ENCODE results near the gene HSPG2. TPM values are rescaled to one million over a fixed set of nuclear protein-coding genes. Genes with fewer than 3 reads are reported as not detected.

HSPG2 gene
- total and polyA plus RNA-seq, 9 of the 15 experiments (the other 6 are each of a cell fraction or from before 2014, with no cell fraction given), result 0.14 to 160 (median 15.7) TPM

GRCh38 chr1:21941370-21941769 is 4.3 kb upstream of the HSPG2 start:
- H3K4me2 ChIP-seq (ENCODE audit: insufficient read depth, low read length), result peak overlapping the region; percentile 5; the same call in 1 of the 2 replicates
- ChIA-PET CTCF (ENCODE audit: low intra/inter-chr PET ratio) (no interaction called here), POLR2A (no interaction called here)
- FAIRE-seq (no peak), DNase-seq (ENCODE audit: extremely low read depth in 1 of 4, low spot score in 3 of 4) (no peak), ATAC-seq (no peak)
- intact Hi-C loops (cut with micrococcal nuclease) (no loop called here), in situ Hi-C loops (cut with MboI) (no loop called here)
- H3K4me1 ChIP-seq (replicated peaks in 1 of 2; ENCODE audit: control insufficient read depth in 2 of 2, insufficient read depth in 2 of 2, low read length in 2 of 2), result peaks cover 51 to 53% of the 10 kb centered on the region in 2 experiments
- no peaks in the 10 kb centered on the region for H3K9me3 ChIP-seq (replicated peaks; ENCODE audit: control insufficient read depth, insufficient read depth, low read depth, low read length)
- peak overlapping the region; percentile 49 for H2AFZ ChIP-seq (ENCODE audit: low read depth, low read length)
- no peaks in the 10 kb centered on the region for H3K9me1 ChIP-seq (ENCODE audit: control insufficient read depth, insufficient read depth, low read length)
- H3K36me3 ChIP-seq (ENCODE audit: control insufficient read depth, insufficient read depth, low read length), result no peaks in the 10 kb centered on the region
- no peak overlapping the region for H3K27ac ChIP-seq (ENCODE audit: extremely low read depth, low read depth, low read length)
- H3K27me3 ChIP-seq (ENCODE audit: control insufficient read depth in 2 of 2, insufficient read depth in 2 of 2, low read length in 2 of 2), result no peaks in the 10 kb centered on the region
- no peaks in the 10 kb centered on the region for H4K20me1 ChIP-seq (replicated peaks; ENCODE audit: control insufficient read depth, insufficient read depth, low read length)
- no peak overlapping the region for H3K9ac ChIP-seq (ENCODE audit: insufficient read depth in 1 of 2, low read depth in 2 of 2, low read length in 2 of 2)
- H3K79me2 ChIP-seq (ENCODE audit: control insufficient read depth, insufficient read depth, low read length), result peaks cover 5% of the 10 kb centered on the region
- H3K4me3 ChIP-seq, result no peak overlapping the region
- 41% methylated on average over 5 of the region's 5 CpGs for WGBS (ENCODE audit: insufficient coverage, low coverage, missing lambda C conversion rate)
- no TSS peak for BruUV-seq (replicated peaks)
- no peak for TF ChIP-seq TARDBP (IDR thresholded peaks at IDR 0.05)
- TF ChIP-seq ZBTB17 (CRISPR knock-in tag; IDR thresholded peaks at IDR 0.05), result no peak
- peak; percentile 26 to 31; a peak in 1 of 4 replicates for TF ChIP-seq KDM1A (IDR thresholded peaks at IDR 0.05)
- TF ChIP-seq CHD7 (IDR thresholded peaks at IDR 0.05; ENCODE audit: low read depth, low read length), result no peak
- no peak for TF ChIP-seq ELF2 (CRISPR knock-in tag; IDR thresholded peaks at IDR 0.05)
- no peak for TF ChIP-seq TBL1XR1 (IDR thresholded peaks at IDR 0.05; ENCODE audit: low read length in 2 of 2)
- no peak for TF ChIP-seq KLF6 (CRISPR knock-in tag; IDR thresholded peaks at IDR 0.05; ENCODE audit: borderline replicate concordance)
- no peak for TF ChIP-seq JUN (IDR thresholded peaks at IDR 0.05; ENCODE audit: borderline replicate concordance, low read depth, low read length)
- no peak for TF ChIP-seq JUN (CRISPR knock-in tag; IDR thresholded peaks at IDR 0.05; ENCODE audit: borderline replicate concordance)
- TF ChIP-seq USF2 (CRISPR knock-in tag; IDR thresholded peaks at IDR 0.05), result peak; percentile 34; the same call in 1 of the 2 replicates
- no peak for TF ChIP-seq MEIS2 (IDR thresholded peaks at IDR 0.05; ENCODE audit: partially characterized antibody)
